HG02642 (cell line): Measurements from ENCODE around the gene BRICD5.
"Not testable (repeated sequence)": the region's sequence is repeated elsewhere in the genome, so short reads cannot be mapped to it uniquely, and the experiment has no call there.

Source experiments
- ATAC-seq: cut with Tn5 transposase; IDR thresholded peaks from one replicate; pipeline ENCODE4 v1.9.1; 2021; ENCODE audit warnings: mild to moderate bottlenecking; ENCODE audit not compliant: unreplicated experiment, poor library complexity

BRICD5 gene

DNA sequence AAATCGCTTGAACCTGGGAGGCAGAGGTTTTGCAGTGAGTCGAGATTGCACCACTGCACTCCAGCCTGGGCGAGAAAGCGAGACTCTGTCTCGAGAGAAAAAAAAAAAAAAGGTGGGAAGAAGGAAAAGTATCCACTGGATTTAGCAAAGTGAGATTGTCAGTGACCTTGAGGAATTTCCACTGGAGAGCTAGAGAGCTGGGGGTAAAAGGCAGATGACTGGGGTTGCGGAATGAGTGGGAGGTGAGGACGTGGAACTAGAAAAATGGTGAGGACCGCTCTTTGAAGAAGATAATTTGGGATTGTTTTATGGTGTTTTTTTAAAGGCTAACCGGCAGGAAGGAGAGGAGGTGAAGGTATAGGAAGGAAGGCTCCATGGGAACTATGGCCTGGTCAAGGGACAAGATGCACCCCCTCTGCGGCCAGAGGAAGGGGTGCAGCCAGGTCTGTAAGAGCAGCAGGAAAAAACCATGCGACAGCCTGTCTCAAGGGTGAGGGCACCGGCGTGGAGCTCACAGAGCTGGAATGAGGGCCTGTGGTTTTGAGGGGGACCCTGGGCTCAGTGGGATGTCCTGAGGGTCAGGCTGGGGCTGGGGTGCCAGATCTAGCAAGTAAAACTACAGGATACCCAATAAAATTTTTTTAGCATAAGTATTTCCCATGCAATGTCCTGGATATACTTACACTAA, 6.1 kb downstream of the BRICD5 start:
- no peak for ATAC-seq

DNA sequence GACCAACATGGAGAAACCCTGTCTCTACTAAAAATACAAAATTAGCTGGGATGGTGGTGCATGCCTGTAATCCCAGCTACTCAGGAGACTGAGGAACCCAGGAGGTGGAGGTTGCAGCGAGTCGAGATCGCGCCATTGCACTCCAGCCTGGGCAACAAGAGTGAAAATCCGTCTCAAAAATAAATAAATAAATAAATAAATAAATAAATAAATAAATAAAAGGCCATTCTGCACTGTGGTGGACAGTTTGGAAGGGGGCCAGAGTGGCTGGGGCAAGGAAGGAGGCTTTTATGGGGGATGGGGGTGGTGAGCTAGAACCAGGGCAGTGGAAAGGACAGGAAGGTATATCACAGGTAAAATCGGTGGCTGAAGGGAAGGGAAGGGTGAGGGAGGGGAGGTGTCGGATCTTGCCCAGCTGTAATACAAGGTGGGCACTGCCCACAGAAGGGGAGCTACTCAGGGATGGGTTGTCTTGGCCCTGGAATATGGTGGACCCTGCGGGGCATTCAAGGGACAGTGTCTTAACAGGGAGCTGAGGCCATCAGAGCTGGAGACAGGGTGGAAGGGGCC, 7.5 kb downstream of the BRICD5 start:
- not testable (repeated sequence) for ATAC-seq

DNA sequence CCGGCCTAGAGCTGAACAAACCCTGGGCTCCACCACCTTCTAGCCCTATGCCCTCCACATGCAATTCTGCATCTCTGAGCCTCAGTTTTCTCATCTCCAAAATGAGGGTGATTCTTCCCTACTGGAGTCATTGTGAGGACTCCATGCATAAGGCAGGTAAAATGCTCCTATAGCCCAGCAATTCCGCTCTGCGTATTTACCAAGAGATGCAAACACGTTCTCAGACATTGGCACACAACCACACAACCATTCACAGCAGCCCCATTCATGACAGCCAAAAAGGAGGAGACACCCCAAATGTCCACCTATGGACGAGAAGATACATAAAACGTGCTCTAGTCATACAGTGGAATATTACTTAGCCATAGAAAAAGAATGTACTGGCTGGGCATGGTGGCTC, 10.3 kb downstream of the BRICD5 start:
- no peak for ATAC-seq

- no peak for ATAC-seq
Measured at GRCh38 chr16:2199621-2200139, 11.0 kb downstream of the BRICD5 start.

DNA sequence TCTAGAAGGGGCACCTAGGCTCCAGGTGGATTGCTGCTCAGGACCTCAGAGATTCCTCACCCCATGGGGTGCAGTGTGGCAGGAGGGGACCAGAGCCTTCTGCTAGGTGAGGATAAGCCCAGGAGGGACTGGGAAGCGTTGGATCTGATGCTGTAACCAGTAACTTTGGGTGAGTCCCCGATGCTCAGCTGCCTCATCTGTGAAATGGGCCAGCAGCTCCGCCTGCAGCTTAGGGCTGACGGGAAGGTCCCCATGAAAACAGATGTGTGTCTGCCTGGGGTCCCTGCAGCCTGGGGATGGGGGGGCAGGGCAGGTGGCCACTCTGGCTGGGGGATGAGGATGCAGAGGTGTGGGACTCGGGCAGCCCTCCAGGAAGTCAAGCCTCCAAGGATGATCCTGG, 11.6 kb downstream of the BRICD5 start:
- no peak for ATAC-seq

DNA sequence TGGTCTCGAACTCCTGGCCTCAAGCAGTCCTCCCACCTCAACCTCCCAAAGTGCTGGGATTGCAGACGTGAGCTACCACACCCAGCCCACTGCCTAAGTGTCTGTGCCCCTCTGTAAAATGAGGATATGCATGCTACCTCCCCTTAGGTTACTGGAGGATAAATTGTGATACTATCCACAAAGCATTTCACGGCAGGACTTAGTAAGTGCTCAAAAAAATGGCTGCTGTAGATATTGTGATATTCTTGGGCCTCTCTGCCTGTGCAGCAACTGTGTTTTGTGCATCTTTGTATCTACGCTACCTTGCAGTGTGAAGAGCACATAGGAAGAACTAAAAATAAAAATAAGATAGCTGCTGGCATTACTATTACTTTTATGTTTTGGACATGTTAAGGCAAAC, 12.4 kb downstream of the BRICD5 start:
- no peak for ATAC-seq

DNA sequence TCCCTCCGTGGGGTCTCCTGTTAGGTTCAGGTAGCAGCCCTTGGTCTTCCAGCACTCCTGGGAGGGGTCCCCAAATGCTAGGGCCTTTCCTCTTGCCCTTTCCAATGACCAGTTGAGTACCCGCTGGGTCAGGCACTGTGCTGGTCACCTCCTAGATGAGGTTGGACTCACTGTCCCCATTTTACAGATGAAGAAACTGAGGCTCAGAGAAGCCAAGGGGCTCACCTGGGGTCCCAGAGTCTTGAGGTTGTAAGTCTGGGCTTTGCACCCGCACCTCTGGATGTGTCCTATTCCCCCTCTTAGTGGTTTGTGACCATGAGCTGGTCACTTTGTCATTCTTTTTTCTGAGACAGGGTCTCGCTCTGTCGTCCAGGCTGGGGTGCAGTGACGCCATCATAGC, 12.9 kb downstream of the BRICD5 start:
- no peak for ATAC-seq

GRCh38 chr16:2196981-2197511, 13.6 kb downstream of the BRICD5 start:
- ATAC-seq = no peak

DNA sequence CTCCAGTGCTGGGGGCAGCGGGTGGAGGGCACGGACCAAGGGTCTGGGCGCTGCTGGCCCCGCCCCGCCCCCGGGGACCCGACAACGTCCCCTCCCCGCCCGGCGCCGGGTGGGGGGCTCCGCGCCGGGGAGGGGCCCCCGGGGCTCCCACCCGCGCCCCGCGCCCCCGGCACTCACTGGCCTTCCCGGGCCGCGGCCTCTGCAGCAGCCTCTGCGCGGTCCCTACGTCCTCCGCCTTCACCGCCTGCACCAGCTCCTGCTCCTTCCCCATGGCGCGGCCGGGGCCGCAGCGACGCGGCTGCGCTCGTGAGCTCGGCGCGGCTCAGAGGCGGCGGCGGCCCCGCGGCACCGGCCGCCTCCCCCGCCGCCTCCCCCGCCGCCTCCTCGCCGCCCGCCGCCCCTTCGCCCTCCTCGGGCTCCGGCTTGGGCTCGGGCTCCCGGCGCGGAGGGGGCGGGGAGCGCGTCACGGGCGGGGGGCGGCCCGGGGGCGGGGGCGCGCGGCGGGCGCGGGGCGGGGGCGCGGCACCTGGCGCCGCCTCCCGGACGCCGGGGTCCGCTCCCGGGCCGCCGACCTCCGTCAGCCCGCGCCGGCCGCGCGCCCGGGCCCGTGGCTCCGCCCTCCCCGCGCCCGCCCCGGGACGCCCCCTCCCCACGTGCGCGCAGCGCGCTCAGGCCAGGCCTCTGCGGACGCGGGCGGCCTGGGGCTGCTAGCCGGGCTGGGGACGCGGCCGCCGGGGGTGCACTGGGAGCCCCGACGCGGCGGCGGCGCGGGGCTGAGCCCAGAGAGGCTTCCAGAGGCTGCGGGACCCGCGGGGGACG, 14.3 kb downstream of the BRICD5 start, which contains the start of gene CASKIN1:
TSS of gene CASKIN1 (minus strand) at position 444 of the 819 bp plus-strand sequence. CDS start at position 271, 173 bp downstream.
- ATAC-seq = no peak

DNA sequence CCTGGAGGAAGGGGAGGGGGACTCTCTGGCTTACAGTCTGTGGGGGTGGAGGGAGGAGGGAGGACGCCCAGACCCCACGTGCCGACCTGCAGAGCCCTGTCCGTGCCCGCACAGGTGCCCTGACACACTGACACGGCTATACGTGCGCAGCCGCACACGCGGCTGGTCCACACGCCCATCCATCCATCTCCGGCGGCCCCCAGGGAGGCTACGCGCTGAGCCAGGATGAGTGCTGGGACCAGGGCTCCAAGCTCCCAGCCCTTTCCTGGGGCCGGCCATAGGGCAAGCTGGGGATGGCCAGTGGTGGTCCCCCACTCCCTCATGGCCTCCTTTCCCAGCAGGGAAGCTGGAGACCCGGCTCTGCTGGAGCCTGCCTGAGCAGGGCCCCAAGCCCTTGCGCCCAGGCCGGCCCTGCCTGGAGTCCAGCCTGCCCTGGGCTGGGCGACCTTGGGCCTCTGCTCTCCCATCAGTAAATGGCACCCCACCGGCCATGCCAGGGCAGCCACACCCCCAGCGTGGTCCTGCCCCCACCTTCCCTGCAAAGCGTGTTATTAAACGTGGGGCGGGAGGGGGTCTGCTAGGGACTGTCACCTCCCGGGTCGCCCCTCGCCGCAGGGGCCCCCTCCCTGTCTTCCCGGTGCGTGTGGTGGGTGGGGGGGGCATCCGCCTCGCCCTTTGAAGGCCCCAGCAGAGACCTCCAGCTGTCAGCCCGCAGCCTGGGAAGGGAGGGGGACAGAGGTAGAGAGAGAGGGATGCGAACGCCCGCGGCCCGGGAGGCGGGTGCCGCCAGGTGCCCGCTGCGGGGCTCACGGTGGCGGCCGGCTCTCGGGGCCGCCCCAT, 15.1 kb downstream of the BRICD5 start:
- ATAC-seq = no peak

DNA sequence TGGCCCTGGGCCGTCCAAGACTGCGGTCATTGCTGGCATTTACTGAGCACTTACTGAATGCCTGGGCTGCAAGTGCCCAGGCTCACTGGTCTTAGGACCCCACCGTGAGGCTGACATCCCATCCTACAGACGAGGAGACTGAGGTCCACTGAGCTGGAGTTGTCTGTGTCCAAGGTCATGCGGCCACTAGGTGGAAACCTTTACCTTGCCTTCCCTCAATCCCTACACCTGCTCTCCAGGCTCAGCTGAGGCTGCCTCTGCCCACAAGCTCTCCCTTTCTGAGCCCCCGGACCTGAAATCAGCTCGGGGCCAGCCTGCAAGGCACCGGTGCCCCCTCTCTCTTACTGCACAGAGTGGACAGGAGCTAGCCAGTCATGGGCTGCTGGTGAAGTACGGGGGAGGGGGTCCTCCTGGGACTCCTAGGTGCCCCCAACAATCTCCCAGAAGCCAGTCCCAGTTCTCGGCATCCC, 15.8 kb downstream of the BRICD5 start:
- no peak for ATAC-seq

- no peak for ATAC-seq
Measured at GRCh38 chr16:2194166-2194834, 16.4 kb downstream of the BRICD5 start.

DNA sequence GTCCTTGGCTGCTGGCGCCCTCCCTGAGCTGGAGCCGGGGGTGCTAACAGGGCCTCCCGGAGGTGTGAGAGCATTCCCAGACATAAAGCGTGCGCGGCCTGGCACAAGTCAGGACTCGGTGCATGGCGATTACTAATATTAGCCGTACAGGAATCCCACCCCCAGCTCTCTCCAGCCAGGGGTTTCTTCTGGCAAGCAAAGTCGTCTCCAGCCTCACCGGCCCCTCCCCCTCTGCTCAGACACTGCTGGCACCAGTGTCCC, 19.3 kb downstream of the BRICD5 start:
- ATAC-seq = no peak

DNA sequence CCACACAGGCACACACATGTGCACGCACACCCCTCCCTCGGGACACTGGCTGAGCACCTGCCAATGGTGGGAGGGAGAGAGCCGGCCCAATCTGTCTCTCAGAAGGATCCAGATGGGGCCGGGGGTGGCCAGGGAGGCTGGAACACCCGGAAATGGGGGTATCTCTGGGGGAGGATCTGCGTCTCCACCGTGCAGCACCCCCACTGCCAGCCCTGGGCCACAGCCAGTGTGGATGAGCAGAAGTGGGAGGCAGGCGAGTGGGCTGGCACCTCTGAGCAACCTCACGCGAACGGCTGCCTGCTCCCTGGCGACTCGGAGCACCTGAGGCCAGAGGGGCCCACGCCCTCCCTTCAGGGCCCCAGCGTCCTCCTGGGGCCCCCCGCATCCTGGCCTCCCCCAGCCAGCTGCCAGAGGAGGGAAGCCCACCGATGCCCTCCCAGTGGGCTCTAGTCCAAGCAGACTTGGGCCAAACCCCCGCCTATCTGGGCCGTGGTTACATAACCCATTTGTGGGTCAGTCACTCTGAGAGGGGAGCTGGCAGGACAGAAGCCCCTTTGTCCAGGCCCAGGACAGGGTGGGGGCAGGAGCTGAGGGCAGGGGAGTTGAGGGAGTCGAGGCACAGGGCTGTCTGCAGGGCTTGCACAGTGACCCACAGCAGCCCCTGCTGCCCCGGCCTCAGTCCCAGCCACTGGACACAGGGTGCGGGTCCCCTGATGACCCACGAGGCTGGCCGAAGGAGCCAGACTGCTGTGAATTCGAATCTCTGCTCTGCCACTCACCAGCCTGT, 19.8 kb downstream of the BRICD5 start:
- no peak for ATAC-seq

- ATAC-seq = no peak
Measured at GRCh38 chr16:2190002-2190658, 20.5 kb downstream of the BRICD5 start.

GRCh38 chr16:2189252-2189893, 21.3 kb downstream of the BRICD5 start:
- ATAC-seq = no peak

GRCh38 chr16:2188395-2188794, 22.3 kb downstream of the BRICD5 start:
- no peak for ATAC-seq

- ATAC-seq = no peak
Measured at GRCh38 chr16:2187212-2187611, 23.5 kb downstream of the BRICD5 start.
